Transverse colon (tissue), 4 donors: ENCODE data around the gene B4GALT2. TPM values are rescaled to one million over a fixed set of nuclear protein-coding genes. Genes with fewer than 3 reads are reported as not detected.

Experiments used
- DNase-seq: peaks from one replicate; pipeline ENCODE4 v3.0.0-alpha.2; 2019
- H3K27ac ChIP-seq, 4 donors: fragments of 200-600 bp; sonication (generic); 2 replicates each; pipeline ENCODE4 v1.5.1; 2016 to 2018; ENCODE audit warnings: inconsistent platforms in 4 of 4
- H3K27me3 ChIP-seq: fragments of 200-600 bp; sonication (generic); 2 replicates; pipeline ENCODE4 v1.5.1; 2017; ENCODE audit warnings: inconsistent platforms
- H3K36me3 ChIP-seq, 4 donors: fragments of 200-600 bp; sonication (generic); 2 replicates each; pipeline ENCODE4 v1.5.1; 2017 to 2019; ENCODE audit warnings: inconsistent platforms in 4 of 4
- H3K4me1 ChIP-seq, 4 donors: fragments of 200-600 bp; sonication (generic); 2 replicates each; pipeline ENCODE4 v1.5.1; 2017 to 2020; ENCODE audit warnings: inconsistent platforms in 4 of 4
- H3K4me3 ChIP-seq, 4 donors: fragments of 200-600 bp; sonication (generic); 1 replicate in 1 of 4; 2 replicates in 3 of 4; pipeline versions ENCODE4 v1.5.1 to v1.6.1; 2017 to 2019; ENCODE audit warnings: inconsistent platforms in 4 of 4
- H3K9me3 ChIP-seq, 2 donors: fragments of 200-600 bp; sonication (generic); 2 replicates each; pipeline ENCODE4 v1.5.1; 2017 to 2019; ENCODE audit warnings: inconsistent platforms in 2 of 2
- CTCF ChIP-seq, 5 experiments: fragments of 200-600 bp in 3 of 5; fragments of 450-650 bp in 2 of 5; sonication (generic) in 3 of 5; IDR thresholded peaks; 1 replicate in 2 of 5; 2 replicates in 3 of 5; pipeline ENCODE4 v1.5.1; 2016 to 2017; ENCODE audit warnings: antibody characterized with exemption in 5 of 5, inconsistent platforms in 3 of 5, mild to moderate bottlenecking in 2 of 5, moderate library complexity in 1 of 5
- EP300 ChIP-seq: sonication (generic); formaldehyde crosslinking; IDR thresholded peaks from one replicate; pipeline ENCODE4 v1.6.1; 2017; ENCODE audit warnings: antibody characterized with exemption, low read depth
- POLR2A ChIP-seq: fragments of 450-650 bp; IDR thresholded peaks from one replicate; pipeline ENCODE4 v1.6.1; 2016; ENCODE audit warnings: antibody characterized with exemption, mild to moderate bottlenecking, moderate library complexity
- POLR2AphosphoS5 ChIP-seq, 3 donors: sonication (generic); formaldehyde crosslinking; IDR thresholded peaks; one replicate each; pipeline ENCODE4 v1.6.1; 2016; ENCODE audit warnings: antibody characterized with exemption in 3 of 3
- WGBS, 2 donors: methylation state at CpG; one replicate each; pipeline ENCODE4 v1.1.5; 2018; ENCODE audit warnings: low coverage in 1 of 2; 5-methylcytosine and 5-hydroxymethylcytosine counted together
- in situ Hi-C, 4 donors: fragments of 200-750 bp; cut with MboI; loops; one replicate each; pipeline versions ENCODE4 v1.15.0 to v1.15.1; 2017; ENCODE audit warnings: low sequenced_read_pairs in 3 of 4, low pct_ligation_motif_present in 1 of 4, low pct_unique_long_range_greater_than_20kb in 1 of 4
- intact Hi-C: fragments of 100-400 bp; cut with DNase I; formaldehyde crosslinking; loops from one replicate; pipeline ENCODE4 v1.15.1; 2023; ENCODE audit warnings: low total_unique reads
- total RNA-seq, 4 donors: library from RNA; depleted of rRNA; stranded (reverse); fragments of >200 nt; gene quantifications; one replicate each; pipeline ENCODE4 v1.1.0, GENCODE V29; 2016

Gene B4GALT2
- total RNA-seq, 4 donors from 2014 or later: 16.5 to 19.5 (median 18.6) TPM

- TF ChIP-seq EP300 (no peak), CTCF (IDR thresholded peaks at IDR 0.05) (no peak), POLR2AphosphoS5 (IDR thresholded peaks at IDR 0.05) (no peak), POLR2A (no peak)
- no peaks in the 10 kb centered on the region for H3K9me3 ChIP-seq
- H3K4me3 ChIP-seq: peak overlapping the region; percentile 82 to 90 (median 86)
- no peaks in the 10 kb centered on the region for H3K36me3 ChIP-seq
- WGBS, 2 donors: 31 to 66% methylated on average over 5 to 17 of the region's 17 CpGs
- intact Hi-C loops: no loop called here
- no peak for DNase-seq
- H3K27me3 ChIP-seq: no peaks in the 10 kb centered on the region
- in situ Hi-C loops: loop anchor here in 1 of 4 donors (25.0 kb wide), 1 partner anchor 267 kb away; no protein-coding TSS in a partner anchor
- H3K4me1 ChIP-seq: peaks cover 25 to 60% (median 44%) of the 10 kb centered on the region in 4 donors
- peak overlapping the region; percentile 90 to 98 (median 96) for H3K27ac ChIP-seq
Measured at GRCh38 chr1:44029260-44029910, 50.4 kb downstream of the B4GALT2 start.

DNA sequence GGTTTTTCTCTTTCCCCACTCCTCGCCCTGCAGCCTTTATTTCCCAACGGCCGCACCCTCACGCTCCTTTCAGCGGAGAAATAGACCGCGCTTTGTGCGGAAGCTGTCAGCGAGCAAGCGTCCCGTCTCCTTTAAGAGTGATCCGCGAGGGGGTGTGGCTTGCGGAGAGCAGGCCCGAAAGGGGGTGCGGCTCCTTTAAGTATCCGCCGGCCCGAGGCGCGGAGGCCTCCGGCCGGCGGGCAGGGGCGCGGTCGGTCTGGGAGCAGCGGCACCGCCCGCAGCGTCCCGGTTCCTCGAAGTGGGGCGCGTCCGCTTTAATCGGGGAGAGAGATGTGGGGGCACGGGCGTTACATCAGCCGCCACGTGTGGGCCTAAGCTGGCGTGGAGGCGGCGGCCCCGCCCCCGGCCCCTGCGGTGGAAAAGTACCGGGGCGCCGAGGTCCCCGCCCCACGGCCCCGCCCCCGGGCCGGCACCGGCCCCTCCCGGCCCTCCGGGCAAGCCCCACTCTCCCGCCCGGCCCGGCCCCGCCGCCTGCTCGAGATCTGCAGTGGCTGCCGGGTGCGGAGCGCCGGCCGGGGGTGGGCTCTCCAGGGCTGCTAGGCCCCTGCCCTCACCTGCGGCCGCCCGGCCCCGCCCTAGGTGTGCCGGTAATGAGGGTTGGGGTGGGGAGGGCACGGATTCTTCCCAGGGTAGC is 51.0 kb downstream of the B4GALT2 start:
- no peaks in the 10 kb centered on the region for H3K27me3 ChIP-seq
- H3K27ac ChIP-seq: peak overlapping the region; percentile 90 to 98 (median 96)
- TF ChIP-seq EP300 (peak; percentile 2), POLR2A (peak; percentile 37), CTCF (IDR thresholded peaks at IDR 0.05) (no peak), POLR2AphosphoS5 (IDR thresholded peaks at IDR 0.05) (peak; percentile 56 to 83 (median 74))
- intact Hi-C loops: no loop called here
- in situ Hi-C loops: loop anchor here in 1 of 4 donors (25.0 kb wide), 1 partner anchor 268 kb away; no protein-coding TSS in a partner anchor
- no peaks in the 10 kb centered on the region for H3K9me3 ChIP-seq
- WGBS, 2 donors: 0% methylated on average over 37 of the region's 75 CpGs; no CpG with 5 or more reads in 1 of the 2 donors
- peaks cover 25 to 56% (median 43%) of the 10 kb centered on the region in 4 donors for H3K4me1 ChIP-seq
- peak overlapping the region; percentile 82 to 90 (median 86) for H3K4me3 ChIP-seq
- H3K36me3 ChIP-seq: no peaks in the 10 kb centered on the region
- DNase-seq: peak; percentile 95

DNA sequence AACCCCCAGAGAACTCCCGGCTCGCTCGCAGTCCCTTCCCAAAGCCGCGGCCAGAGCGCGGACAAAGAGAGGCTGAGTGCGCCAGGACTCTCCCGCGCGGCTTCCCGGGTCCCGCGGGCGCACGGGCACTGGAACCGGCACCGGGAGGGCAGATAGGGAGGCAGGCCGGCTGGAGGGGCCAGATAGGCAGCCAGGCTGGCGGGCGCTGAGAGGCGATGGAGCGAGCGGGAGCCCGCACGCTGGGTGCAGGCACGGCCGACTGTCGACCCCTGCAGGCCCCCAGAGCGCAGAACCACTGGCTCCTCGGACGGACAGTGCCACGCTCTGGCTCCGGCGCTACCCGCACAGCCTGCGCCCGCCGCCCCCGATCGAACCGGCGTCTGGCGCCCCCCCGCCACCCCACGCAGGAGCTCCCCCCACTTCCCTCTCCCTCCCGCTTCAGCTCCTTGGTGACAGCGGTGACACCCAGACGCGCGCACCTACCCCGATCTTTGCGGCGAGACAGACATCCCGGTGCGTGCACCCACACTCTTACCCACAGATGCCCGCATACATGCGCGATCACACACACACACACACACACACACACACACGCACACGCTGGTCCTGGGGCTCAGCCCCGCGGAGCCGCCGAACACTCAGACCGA is 51.7 kb downstream of the B4GALT2 start:
- Histone ChIP-seq H3K4me3 (peak overlapping the region; percentile 82 to 90 (median 86)), H3K36me3 (no peaks in the 10 kb centered on the region), H3K27ac (peak overlapping the region; percentile 90 to 98 (median 96)), H3K27me3 (no peaks in the 10 kb centered on the region), H3K9me3 (no peaks in the 10 kb centered on the region), H3K4me1 (peaks cover 24 to 55% (median 46%) of the 10 kb centered on the region in 4 donors)
- in situ Hi-C loops (loop anchor here in 1 of 4 donors (25.0 kb wide), 1 partner anchor 268 kb away; no protein-coding TSS in a partner anchor), intact Hi-C loops (no loop called here)
- TF ChIP-seq POLR2AphosphoS5 (IDR thresholded peaks at IDR 0.05): peak in 2 of 3 donors; percentile 1 to 26
- TF ChIP-seq EP300: no peak
- peak; percentile 72 for TF ChIP-seq POLR2A
- peak in 1 of 5 experiments; percentile 23 for TF ChIP-seq CTCF (IDR thresholded peaks at IDR 0.05)
- peak; percentile 37 for DNase-seq
- 0% methylated on average over 49 of the region's 66 CpGs; no CpG with 5 or more reads in 1 of the 2 donors for WGBS, 2 donors
